Tibial artery (tissue), 4 donors: ENCODE data around the gene CDH4.

Source experiments
- DNase-seq, 2 donors: peaks; one replicate each; pipeline ENCODE4 v3.0.0-alpha.2; 2019
- H3K27ac ChIP-seq, 2 donors: fragments of 200-600 bp; sonication (generic) in 1 of 2; 1 replicate in 1 of 2; 2 replicates in 1 of 2; pipeline ENCODE4 v1.5.1; 2018 to 2019; ENCODE audit warnings: mild to moderate bottlenecking in 1 of 2
- H3K27me3 ChIP-seq, 2 donors: fragments of 200-600 bp; sonication (generic) in 1 of 2; one replicate each; pipeline versions ENCODE4 v1.5.1 to v1.6.0; 2016 to 2019
- H3K36me3 ChIP-seq, 3 donors: fragments of 200-600 bp; sonication (generic) in 2 of 3; one replicate each; pipeline ENCODE4 v1.5.1; 2016 to 2019; ENCODE audit warnings: mild to moderate bottlenecking in 2 of 3
- H3K4me1 ChIP-seq, 4 donors: fragments of 200-600 bp; sonication (generic) in 2 of 4; 1 replicate in 3 of 4; 2 replicates in 1 of 4; pipeline ENCODE4 v1.5.1; 2016 to 2019
- H3K4me3 ChIP-seq, 2 donors: fragments of 200-600 bp; sonication (generic) in 1 of 2; 1 replicate in 1 of 2; 2 replicates in 1 of 2; pipeline ENCODE4 v1.5.1; 2018 to 2019; ENCODE audit warnings: mild to moderate bottlenecking in 2 of 2
- H3K9me3 ChIP-seq, 3 donors: fragments of 200-600 bp; sonication (generic) in 1 of 3; one replicate each; pipeline ENCODE4 v1.5.1; 2016 to 2019
- CTCF ChIP-seq, 2 experiments: fragments of 200-600 bp in 1 of 2; fragments of 450-650 bp in 1 of 2; IDR thresholded peaks; one replicate each; pipeline ENCODE4 v1.5.1; 2017 to 2019; ENCODE audit warnings: antibody characterized with exemption in 2 of 2, mild to moderate bottlenecking in 1 of 2, moderate library complexity in 1 of 2
- intact Hi-C: fragments of 100-400 bp; cut with DNase I; formaldehyde crosslinking; loops from one replicate; pipeline ENCODE4 v1.15.0; 2023; ENCODE audit warnings: low total_unique reads

Gene CDH4

GRCh38 chr20:61846741-61847419 is 594.8 kb downstream of the CDH4 start:
- Histone ChIP-seq H3K27me3 (peaks cover 0 to 54% of the 10 kb centered on the region in 2 donors), H3K9me3 (no peaks in the 10 kb centered on the region), H3K4me1 (no peaks in the 10 kb centered on the region), H3K4me3 (no peak overlapping the region), H3K27ac (no peak overlapping the region), H3K36me3 (no peaks in the 10 kb centered on the region)
- no peak for TF ChIP-seq CTCF (IDR thresholded peaks at IDR 0.05)
- intact Hi-C loops, result no loop called here
- no peak for DNase-seq

- intact Hi-C loops, result no loop called here
- Histone ChIP-seq H3K4me3 (no peak overlapping the region), H3K9me3 (no peaks in the 10 kb centered on the region), H3K4me1 (no peaks in the 10 kb centered on the region), H3K27ac (no peak overlapping the region), H3K36me3 (no peaks in the 10 kb centered on the region), H3K27me3 (peaks cover 0 to 59% of the 10 kb centered on the region in 2 donors)
- DNase-seq, result no peak
- TF ChIP-seq CTCF (IDR thresholded peaks at IDR 0.05), result no peak
Measured at GRCh38 chr20:61847420-61847748, 595.3 kb downstream of the CDH4 start.

DNA sequence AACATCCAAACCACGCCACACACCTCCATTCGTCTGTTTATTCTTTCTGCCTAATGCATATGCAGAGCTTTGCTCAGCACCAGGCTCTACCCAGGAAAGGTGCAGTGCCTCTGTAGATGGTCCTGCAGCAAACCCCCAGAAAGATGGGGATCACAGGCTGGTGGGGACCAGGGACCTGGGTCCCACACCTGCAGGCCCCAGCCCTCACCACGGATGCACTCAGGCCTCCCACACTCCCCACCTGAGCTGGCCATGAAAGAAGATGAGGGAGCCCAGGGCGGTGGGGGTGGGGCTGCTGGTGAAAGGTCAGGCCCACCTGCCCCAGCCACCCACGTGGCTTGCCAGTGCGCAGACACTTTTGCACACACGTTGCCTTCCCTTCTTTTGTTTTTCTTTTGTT is 595.9 kb downstream of the CDH4 start:
- H3K36me3 ChIP-seq, result no peaks in the 10 kb centered on the region
- peaks cover 0 to 65% of the 10 kb centered on the region in 2 donors for H3K27me3 ChIP-seq
- no peak overlapping the region for H3K27ac ChIP-seq
- H3K4me3 ChIP-seq, result no peak overlapping the region
- H3K9me3 ChIP-seq, result no peaks in the 10 kb centered on the region
- H3K4me1 ChIP-seq, result no peaks in the 10 kb centered on the region
- intact Hi-C loops, result no loop called here
- DNase-seq, result no peak
- no peak for TF ChIP-seq CTCF (IDR thresholded peaks at IDR 0.05)

DNA sequence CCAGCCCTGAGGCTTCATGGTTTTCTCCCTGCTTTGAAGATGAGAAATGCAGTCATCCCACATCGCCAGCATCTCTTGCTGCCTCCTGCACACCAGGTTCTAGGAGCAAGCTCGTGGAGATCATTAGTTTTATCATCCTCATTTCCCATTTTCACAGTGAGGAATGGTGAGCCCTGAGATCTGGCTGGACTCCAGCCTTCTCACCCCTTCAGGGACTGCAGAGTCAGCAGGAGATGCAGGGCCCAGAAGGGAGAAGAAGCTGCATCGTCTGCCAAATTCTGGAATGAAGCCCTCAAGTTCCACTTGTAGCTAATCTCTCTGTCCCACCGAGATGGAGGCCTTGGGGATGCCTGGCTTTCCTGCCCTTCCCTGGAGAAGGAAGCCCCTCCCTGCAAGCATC is 596.8 kb downstream of the CDH4 start:
- Histone ChIP-seq H3K9me3 (no peaks in the 10 kb centered on the region), H3K36me3 (no peaks in the 10 kb centered on the region), H3K4me3 (no peak overlapping the region), H3K27ac (no peak overlapping the region), H3K27me3 (peaks cover 0 to 68% of the 10 kb centered on the region in 2 donors), H3K4me1 (no peaks in the 10 kb centered on the region)
- DNase-seq, result no peak
- intact Hi-C loops, result no loop called here
- TF ChIP-seq CTCF (IDR thresholded peaks at IDR 0.05), result no peak

- Histone ChIP-seq H3K9me3 (no peaks in the 10 kb centered on the region), H3K27me3 (peaks cover 0 to 67% of the 10 kb centered on the region in 2 donors), H3K4me1 (no peaks in the 10 kb centered on the region), H3K36me3 (no peaks in the 10 kb centered on the region), H3K4me3 (no peak overlapping the region), H3K27ac (no peak overlapping the region)
- no peak for TF ChIP-seq CTCF (IDR thresholded peaks at IDR 0.05)
- intact Hi-C loops, result no loop called here
- no peak for DNase-seq
Measured at GRCh38 chr20:61849376-61849775, 597.3 kb downstream of the CDH4 start.

DNA sequence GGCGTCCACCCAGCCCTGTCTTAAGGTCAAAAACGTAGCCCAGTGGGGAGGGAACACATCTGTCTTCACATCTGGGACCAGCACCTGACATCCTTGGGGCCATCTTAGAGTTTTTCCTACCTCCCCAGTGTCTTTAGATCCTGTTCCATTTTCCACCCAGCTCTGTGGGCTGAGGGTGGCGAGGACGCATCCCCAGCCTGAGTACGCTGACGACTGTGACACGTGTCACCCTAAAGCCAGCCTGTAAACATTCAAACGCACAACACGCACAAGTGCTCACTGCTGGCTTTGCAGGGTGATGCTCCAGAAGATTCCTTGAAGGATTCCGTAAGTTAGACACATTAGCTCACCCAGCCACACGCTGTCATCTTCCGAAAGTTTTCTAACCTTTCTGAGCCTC is 597.8 kb downstream of the CDH4 start:
- H3K27ac ChIP-seq, result no peak overlapping the region
- H3K9me3 ChIP-seq, result no peaks in the 10 kb centered on the region
- H3K4me1 ChIP-seq, result no peaks in the 10 kb centered on the region
- intact Hi-C loops, result no loop called here
- no peaks in the 10 kb centered on the region for H3K36me3 ChIP-seq
- DNase-seq, result no peak
- peaks cover 0 to 62% of the 10 kb centered on the region in 2 donors for H3K27me3 ChIP-seq
- no peak overlapping the region for H3K4me3 ChIP-seq
- no peak for TF ChIP-seq CTCF (IDR thresholded peaks at IDR 0.05)
